Astrocyte (in vitro differentiated cells and primary cell): Measurements from ENCODE around the gene TM9SF1. TPM values are rescaled to one million over a fixed set of nuclear protein-coding genes. Genes with fewer than 3 reads are reported as not detected.

Source experiments
- DNase-seq: peaks from one replicate; pipeline ENCODE4 v3.0.0-alpha.2; 2010; ENCODE audit warnings: low read depth
- FAIRE-seq: peaks from 2 replicates; lab custom pipeline; 2011; peaks lifted over from hg19 to GRCh38; lab: Jason Lieb, UNC
- H2AFZ ChIP-seq: 2 replicates; pipeline ENCODE4 v1.6.0; 2012; ENCODE audit warnings: low read depth, low read length, inconsistent platforms
- H3K27ac ChIP-seq: 2 replicates; pipeline ENCODE4 v1.5.1; 2011; ENCODE audit warnings: low read depth, low read length, inconsistent platforms
- H3K27me3 ChIP-seq: 2 replicates; pipeline ENCODE4 v1.6.0; 2011; ENCODE audit warnings: low read length, inconsistent platforms; ENCODE audit not compliant: insufficient read depth
- H3K36me3 ChIP-seq: 2 replicates; pipeline ENCODE4 v1.5.1; 2011; ENCODE audit warnings: low read length, inconsistent platforms; ENCODE audit not compliant: insufficient read depth
- H3K4me1 ChIP-seq: 2 replicates; pipeline ENCODE4 v1.5.1; 2011; ENCODE audit warnings: low read length, inconsistent platforms; ENCODE audit not compliant: insufficient read depth
- H3K4me2 ChIP-seq: 2 replicates; pipeline ENCODE4 v1.6.0; 2012; ENCODE audit warnings: low read length, inconsistent platforms
- H3K4me3 ChIP-seq: 2 replicates; pipeline ENCODE4 v1.5.1; 2011; ENCODE audit warnings: low read depth, mild to moderate bottlenecking, low read length, inconsistent platforms; ENCODE audit not compliant: insufficient read depth
- H3K79me2 ChIP-seq: 2 replicates; pipeline ENCODE4 v1.6.0; 2012; ENCODE audit warnings: mild to moderate bottlenecking, low read length, inconsistent platforms; ENCODE audit not compliant: insufficient read depth
- H3K9ac ChIP-seq: 2 replicates; pipeline ENCODE4 v1.6.0; 2012; ENCODE audit warnings: mild to moderate bottlenecking, low read length, inconsistent platforms
- H3K9me3 ChIP-seq: 2 replicates; pipeline ENCODE4 v1.5.1; 2012; ENCODE audit warnings: low read depth, mild to moderate bottlenecking, low read length, inconsistent platforms; ENCODE audit not compliant: insufficient read depth
- H4K20me1 ChIP-seq: 2 replicates; pipeline ENCODE4 v1.6.0; 2012; ENCODE audit warnings: low read length, inconsistent platforms; ENCODE audit not compliant: insufficient read depth
- H3K27ac Mint-ChIP-seq: one replicate; pipeline ENCODE4 v1.8.0; 2021; ENCODE audit warnings: mild to moderate bottlenecking, mixed read lengths; ENCODE audit not compliant: unreplicated experiment
- H3K27me3 Mint-ChIP-seq: one replicate; pipeline ENCODE4 v1.8.0; 2021; ENCODE audit warnings: low read depth, mixed read lengths; ENCODE audit not compliant: unreplicated experiment
- H3K36me3 Mint-ChIP-seq: one replicate; pipeline ENCODE4 v1.8.0; 2021; ENCODE audit warnings: low read depth, mixed read lengths; ENCODE audit not compliant: unreplicated experiment
- H3K4me1 Mint-ChIP-seq: one replicate; pipeline ENCODE4 v1.8.0; 2021; ENCODE audit warnings: low read depth, mixed read lengths; ENCODE audit not compliant: unreplicated experiment
- H3K4me3 Mint-ChIP-seq: one replicate; pipeline ENCODE4 v1.8.0; 2021; ENCODE audit warnings: mild to moderate bottlenecking, moderate library complexity, mixed read lengths; ENCODE audit not compliant: unreplicated experiment
- H3K9me3 Mint-ChIP-seq: one replicate; pipeline ENCODE4 v1.8.0; 2021; ENCODE audit warnings: mild to moderate bottlenecking, mixed read lengths; ENCODE audit not compliant: unreplicated experiment
- CTCF ChIP-seq: IDR thresholded peaks from 2 replicates; pipeline ENCODE4 v1.5.1; 2011; ENCODE audit warnings: low read depth, mild to moderate bottlenecking, inconsistent platforms, low read length, moderate library complexity; ENCODE audit not compliant: insufficient read depth
- EZH2 ChIP-seq: IDR thresholded peaks from 2 replicates; pipeline ENCODE4 v1.6.1; 2012; ENCODE audit warnings: mild to moderate bottlenecking, low read length, inconsistent platforms; ENCODE audit not compliant: insufficient read depth
- total RNA-seq: library from RNA; stranded (reverse); gene quantifications from 2 replicates; pipeline ENCODE4 v1.2.1, GENCODE V29; 2021

TM9SF1 gene
- total RNA-seq, 1 donor from 2014 or later, result 59.3 TPM

GRCh38 chr14:24237463-24237955 is 42.3 kb upstream of the TM9SF1 start:
- H3K27ac Mint-ChIP-seq, result peak overlapping the region; percentile 53
- DNase-seq, result no peak
- H3K36me3 ChIP-seq, result peaks cover 52% of the 10 kb centered on the region
- no peak for FAIRE-seq
- no peaks in the 10 kb centered on the region for H3K27me3 Mint-ChIP-seq
- H3K9me3 Mint-ChIP-seq, result no peaks in the 10 kb centered on the region
- H4K20me1 ChIP-seq, result peaks cover 26% of the 10 kb centered on the region
- H3K4me3 Mint-ChIP-seq, result peak overlapping the region; percentile 63
- no peak overlapping the region for H3K9ac ChIP-seq
- peaks cover 38% of the 10 kb centered on the region for H3K4me1 ChIP-seq
- H3K27ac ChIP-seq, result no peak overlapping the region
- peaks cover 77% of the 10 kb centered on the region for H3K79me2 ChIP-seq
- H3K27me3 ChIP-seq, result no peaks in the 10 kb centered on the region
- no peak overlapping the region for H2AFZ ChIP-seq
- TF ChIP-seq CTCF (no peak), EZH2 (no peak)
- H3K4me2 ChIP-seq, result no peak overlapping the region
- H3K4me1 Mint-ChIP-seq, result peaks cover 50% of the 10 kb centered on the region
- no peak overlapping the region for H3K4me3 ChIP-seq
- H3K36me3 Mint-ChIP-seq, result peaks cover 39% of the 10 kb centered on the region
- no peaks in the 10 kb centered on the region for H3K9me3 ChIP-seq

GRCh38 chr14:24236689-24237462 is 41.6 kb upstream of the TM9SF1 start:
- FAIRE-seq (no peak), DNase-seq (no peak)
- no peaks in the 10 kb centered on the region for H3K27me3 Mint-ChIP-seq
- H3K27ac Mint-ChIP-seq, result peak overlapping the region; percentile 53
- H3K4me2 ChIP-seq, result no peak overlapping the region
- peaks cover 39% of the 10 kb centered on the region for H3K36me3 Mint-ChIP-seq
- H3K9me3 ChIP-seq, result no peaks in the 10 kb centered on the region
- H3K4me3 Mint-ChIP-seq, result no peak overlapping the region
- H3K9ac ChIP-seq, result no peak overlapping the region
- no peaks in the 10 kb centered on the region for H3K27me3 ChIP-seq
- H2AFZ ChIP-seq, result no peak overlapping the region
- H3K27ac ChIP-seq, result no peak overlapping the region
- peaks cover 50% of the 10 kb centered on the region for H3K4me1 Mint-ChIP-seq
- H3K4me1 ChIP-seq, result peaks cover 38% of the 10 kb centered on the region
- H3K4me3 ChIP-seq, result no peak overlapping the region
- H3K9me3 Mint-ChIP-seq, result no peaks in the 10 kb centered on the region
- peaks cover 52% of the 10 kb centered on the region for H3K36me3 ChIP-seq
- TF ChIP-seq EZH2 (no peak), CTCF (no peak)
- peaks cover 24% of the 10 kb centered on the region for H4K20me1 ChIP-seq
- peaks cover 79% of the 10 kb centered on the region for H3K79me2 ChIP-seq
